Gastrocnemius medialis (tissue), 4 donors: ENCODE data around the gene ZNF526. TPM values are rescaled to one million over a fixed set of nuclear protein-coding genes. Genes with fewer than 3 reads are reported as not detected.

Source experiments
- ATAC-seq, 2 donors: fragments of 150-250 bp; one replicate each; pipeline ENCODE4 v1.9.1; 2016
- DNase-seq, 2 donors: peaks; one replicate each; pipeline ENCODE4 v3.0.0-alpha.2; 2019
- H3K27ac ChIP-seq, 4 donors: fragments of 200-600 bp; sonication (generic); 1 replicate in 1 of 4; 2 replicates in 3 of 4; pipeline ENCODE4 v1.5.1; 2016 to 2018; ENCODE audit warnings: mild to moderate bottlenecking in 2 of 4, moderate library complexity in 1 of 4
- H3K27me3 ChIP-seq, 3 donors: fragments of 200-600 bp; sonication (generic) in 2 of 3; 1 replicate in 1 of 3; 2 replicates in 2 of 3; pipeline versions ENCODE4 v1.5.1 to v1.6.0; 2016 to 2019; ENCODE audit warnings: mild to moderate bottlenecking in 1 of 3, moderate library complexity in 1 of 3
- H3K36me3 ChIP-seq, 2 donors: fragments of 200-600 bp; sonication (generic) in 1 of 2; one replicate each; pipeline ENCODE4 v1.5.1; 2017 to 2018
- H3K4me1 ChIP-seq, 2 donors: fragments of 200-600 bp; sonication (generic) in 1 of 2; one replicate each; pipeline ENCODE4 v1.5.1; 2016 to 2017; ENCODE audit warnings: mild to moderate bottlenecking in 2 of 2
- H3K4me3 ChIP-seq, 4 donors: fragments of 200-600 bp; sonication (generic) in 3 of 4; 1 replicate in 1 of 4; 2 replicates in 3 of 4; pipeline ENCODE4 v1.5.1; 2016 to 2019; ENCODE audit warnings: mild to moderate bottlenecking in 2 of 4
- H3K9me3 ChIP-seq, 3 donors: fragments of 200-600 bp; sonication (generic) in 2 of 3; 1 replicate in 1 of 3; 2 replicates in 2 of 3; pipeline ENCODE4 v1.5.1; 2016 to 2019
- POLR2A ChIP-seq, 2 donors: fragments of 450-650 bp; IDR thresholded peaks; one replicate each; pipeline ENCODE4 v1.6.1; 2017; ENCODE audit warnings: antibody characterized with exemption in 2 of 2, mild to moderate bottlenecking in 2 of 2, moderate library complexity in 2 of 2
- in situ Hi-C, 4 donors: fragments of 200-750 bp; cut with MboI; loops; one replicate each; pipeline versions ENCODE4 v1.15.0 to v1.8.0; 2017; ENCODE audit warnings: low sequenced_read_pairs in 4 of 4
- intact Hi-C: fragments of 100-400 bp; cut with DNase I; formaldehyde crosslinking; loops from one replicate; pipeline ENCODE4 v1.15.1; 2023; ENCODE audit warnings: low total_unique reads
- total RNA-seq, 4 donors: library from RNA; depleted of rRNA; stranded (reverse); fragments of >200 nt; gene quantifications; one replicate each; pipeline versions ENCODE4 v1.1.0 to v1.2.3, GENCODE V29; 2016
- TF ChIP-seq, protein P1 (sequence below), 5 experiments: fragments of 450-650 bp in 3 of 5; fragments of 200-600 bp in 2 of 5; sonication (generic) in 2 of 5; IDR thresholded peaks in 4 of 5; conservative IDR thresholded peaks in 1 of 5; 1 replicate in 4 of 5; 2 replicates in 1 of 5; pipeline ENCODE4 v1.5.1; 2016 to 2019; ENCODE audit warnings: antibody characterized with exemption in 5 of 5, mild to moderate bottlenecking in 3 of 5, moderate library complexity in 3 of 5

Gene ZNF526
- total RNA-seq, 4 donors from 2014 or later, result 3.3 to 5.8 (median 4.9) TPM

DNA sequence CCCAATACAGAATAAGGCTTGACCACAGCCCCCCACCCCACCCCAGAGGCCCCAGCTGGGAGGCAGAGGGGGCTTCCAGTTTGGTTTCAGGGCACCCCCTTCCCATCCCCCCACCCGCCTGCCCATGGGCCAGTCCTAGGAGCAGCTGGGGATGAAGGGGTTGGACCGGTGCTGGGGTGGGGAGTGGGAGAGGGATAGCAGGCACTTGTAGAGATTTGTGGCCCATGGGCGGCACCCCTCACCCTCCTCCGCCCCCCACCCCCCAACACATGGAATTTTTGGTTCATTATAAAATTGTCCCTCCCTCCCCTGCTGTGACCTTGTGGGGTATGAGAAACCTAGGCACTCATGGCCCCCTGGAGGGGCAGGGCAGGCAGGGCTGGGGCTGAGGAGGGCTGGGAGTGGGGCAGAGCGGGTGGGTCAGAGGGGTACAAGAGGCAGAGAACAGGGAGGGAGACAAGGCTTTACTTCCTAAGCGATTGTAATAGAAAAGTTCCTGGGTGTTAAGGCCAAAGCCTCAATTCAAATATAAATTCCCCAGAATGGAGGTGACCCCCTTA lies 27.6 kb downstream of the ZNF526 start:
- Histone ChIP-seq H3K36me3 (no peaks in the 10 kb centered on the region), H3K4me3 (no peak overlapping the region), H3K9me3 (no peaks in the 10 kb centered on the region), H3K4me1 (peaks cover 45 to 46% of the 10 kb centered on the region in 2 donors), H3K27me3 (peaks cover 0 to 5% (median 2%) of the 10 kb centered on the region in 3 donors), H3K27ac (no peak overlapping the region)
- in situ Hi-C loops, result loop anchor here in 1 of 4 donors (10.0 kb wide), 1 partner anchor 77 kb away; the partner anchor contains the start of gene MEGF8
- DNase-seq (no peak), ATAC-seq (no peak)
- no peak for TF ChIP-seq POLR2A (IDR thresholded peaks at IDR 0.05)
- TF ChIP-seq, protein P1, sequence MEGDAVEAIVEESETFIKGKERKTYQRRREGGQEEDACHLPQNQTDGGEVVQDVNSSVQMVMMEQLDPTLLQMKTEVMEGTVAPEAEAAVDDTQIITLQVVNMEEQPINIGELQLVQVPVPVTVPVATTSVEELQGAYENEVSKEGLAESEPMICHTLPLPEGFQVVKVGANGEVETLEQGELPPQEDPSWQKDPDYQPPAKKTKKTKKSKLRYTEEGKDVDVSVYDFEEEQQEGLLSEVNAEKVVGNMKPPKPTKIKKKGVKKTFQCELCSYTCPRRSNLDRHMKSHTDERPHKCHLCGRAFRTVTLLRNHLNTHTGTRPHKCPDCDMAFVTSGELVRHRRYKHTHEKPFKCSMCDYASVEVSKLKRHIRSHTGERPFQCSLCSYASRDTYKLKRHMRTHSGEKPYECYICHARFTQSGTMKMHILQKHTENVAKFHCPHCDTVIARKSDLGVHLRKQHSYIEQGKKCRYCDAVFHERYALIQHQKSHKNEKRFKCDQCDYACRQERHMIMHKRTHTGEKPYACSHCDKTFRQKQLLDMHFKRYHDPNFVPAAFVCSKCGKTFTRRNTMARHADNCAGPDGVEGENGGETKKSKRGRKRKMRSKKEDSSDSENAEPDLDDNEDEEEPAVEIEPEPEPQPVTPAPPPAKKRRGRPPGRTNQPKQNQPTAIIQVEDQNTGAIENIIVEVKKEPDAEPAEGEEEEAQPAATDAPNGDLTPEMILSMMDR (IDR thresholded peaks at IDR 0.05 in 4 of 5, conservative IDR thresholded peaks at IDR 0.05 in 1 of 5), result no peak
- intact Hi-C loops, result loop anchor here (10.0 kb wide), 2 partner anchors 147 to 293 kb away; partner anchors contain the start of genes CNFN and RABAC1

DNA sequence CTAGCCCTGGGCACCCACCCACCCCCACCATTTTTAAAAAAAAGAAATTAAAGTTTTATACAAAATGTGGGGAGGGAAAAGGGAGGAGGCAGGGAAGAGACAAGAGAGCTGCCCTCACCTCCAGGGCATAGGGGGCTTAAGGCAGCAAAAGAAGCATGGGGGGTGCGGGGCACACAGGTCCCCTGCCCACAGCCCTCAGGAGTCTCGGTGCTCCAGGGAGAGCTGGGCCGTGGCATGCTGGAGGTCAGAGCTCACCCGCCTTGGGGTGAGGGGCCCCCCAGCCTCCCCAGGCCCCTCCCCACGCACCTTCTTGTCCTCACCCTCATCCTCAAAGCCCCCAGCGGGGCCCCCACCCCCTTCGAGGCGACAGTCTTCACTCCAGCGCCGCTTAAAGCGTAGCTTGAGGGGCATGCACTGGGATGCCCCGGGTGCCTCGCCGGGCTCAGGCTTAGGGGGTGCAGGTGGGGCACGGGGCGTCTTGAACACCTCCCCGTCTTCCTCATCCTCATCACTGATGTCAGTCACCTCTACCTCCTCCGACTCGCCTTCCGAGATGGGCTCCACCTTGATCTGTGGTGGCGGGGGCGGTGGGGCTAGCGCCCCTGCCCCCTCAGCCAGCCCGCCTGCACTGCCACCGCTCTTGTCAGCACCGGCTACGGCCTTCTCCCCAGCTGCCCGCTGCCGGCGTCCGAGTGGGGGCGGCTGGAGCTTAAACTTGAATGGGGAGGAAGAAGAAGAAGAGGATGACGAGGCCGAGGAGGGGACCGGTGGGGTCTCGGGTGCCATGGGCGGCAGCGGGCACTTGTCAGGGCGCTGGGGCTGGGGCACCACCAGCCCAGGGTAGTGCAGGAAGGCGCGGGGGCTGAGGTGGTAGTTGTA lies 28.4 kb downstream of the ZNF526 start:
- TF ChIP-seq, protein P1 (IDR thresholded peaks at IDR 0.05 in 4 of 5, conservative IDR thresholded peaks at IDR 0.05 in 1 of 5), result no peak
- no peak for TF ChIP-seq POLR2A (IDR thresholded peaks at IDR 0.05)
- intact Hi-C loops, result loop anchor here (10.0 kb wide), 2 partner anchors 146 to 294 kb away; partner anchors contain the start of genes CNFN and RABAC1
- H3K27ac ChIP-seq, result no peak overlapping the region
- no peak for DNase-seq
- H3K4me3 ChIP-seq, result no peak overlapping the region
- in situ Hi-C loops, result loop anchor here in 1 of 4 donors (10.0 kb wide), 1 partner anchor 76 kb away; the partner anchor contains the start of gene MEGF8
- ATAC-seq, result no peak
- H3K27me3 ChIP-seq, result peaks cover 0 to 12% (median 10%) of the 10 kb centered on the region in 3 donors
- H3K4me1 ChIP-seq, result peaks cover 47 to 50% of the 10 kb centered on the region in 2 donors
- H3K9me3 ChIP-seq, result no peaks in the 10 kb centered on the region
- no peaks in the 10 kb centered on the region for H3K36me3 ChIP-seq

DNA sequence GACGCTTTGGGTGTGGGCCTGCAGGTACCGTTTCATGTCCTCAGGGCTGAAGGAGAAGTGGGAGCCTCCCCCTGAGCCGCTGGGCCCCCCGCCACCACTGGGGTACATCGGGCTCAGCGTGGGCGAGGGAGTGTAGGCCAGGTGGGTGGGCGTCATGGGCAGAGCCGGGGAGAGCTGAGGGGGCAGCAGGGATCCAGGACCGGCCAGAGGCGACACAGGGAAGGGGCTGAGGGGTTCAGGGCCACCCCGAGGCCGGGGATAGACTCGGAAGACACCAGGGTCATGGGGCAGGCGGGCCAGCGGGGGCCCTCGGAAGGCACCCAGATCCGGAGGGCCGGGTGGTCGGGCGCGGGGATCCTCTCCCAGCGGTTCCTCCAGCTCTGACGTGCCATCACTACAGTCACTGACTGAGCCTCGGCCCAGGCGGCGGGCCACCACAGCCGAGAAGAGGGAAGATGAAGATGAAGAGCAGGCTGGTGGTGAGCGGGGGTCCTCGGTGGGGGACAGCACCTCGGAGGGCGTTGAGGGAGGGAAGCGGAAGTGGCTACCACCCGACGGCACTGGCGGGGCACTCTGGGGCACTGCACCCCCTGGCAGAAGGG lies 29.1 kb downstream of the ZNF526 start:
- Histone ChIP-seq H3K36me3 (no peaks in the 10 kb centered on the region), H3K27me3 (peaks cover 0 to 19% (median 15%) of the 10 kb centered on the region in 3 donors), H3K9me3 (no peaks in the 10 kb centered on the region), H3K4me3 (no peak overlapping the region), H3K27ac (peak overlapping the region in 2 of 4 donors; percentile 93 to 94), H3K4me1 (peaks cover 41 to 43% of the 10 kb centered on the region in 2 donors)
- DNase-seq (no peak), ATAC-seq (no peak)
- TF ChIP-seq, protein P1 (IDR thresholded peaks at IDR 0.05 in 4 of 5, conservative IDR thresholded peaks at IDR 0.05 in 1 of 5), result no peak
- no peak for TF ChIP-seq POLR2A (IDR thresholded peaks at IDR 0.05)
- intact Hi-C loops (loop anchor here (10.0 kb wide), 2 partner anchors 146 to 294 kb away; partner anchors contain the start of genes CNFN and RABAC1), in situ Hi-C loops (loop anchor here in 1 of 4 donors (10.0 kb wide), 1 partner anchor 76 kb away; the partner anchor contains the start of gene MEGF8)

DNA sequence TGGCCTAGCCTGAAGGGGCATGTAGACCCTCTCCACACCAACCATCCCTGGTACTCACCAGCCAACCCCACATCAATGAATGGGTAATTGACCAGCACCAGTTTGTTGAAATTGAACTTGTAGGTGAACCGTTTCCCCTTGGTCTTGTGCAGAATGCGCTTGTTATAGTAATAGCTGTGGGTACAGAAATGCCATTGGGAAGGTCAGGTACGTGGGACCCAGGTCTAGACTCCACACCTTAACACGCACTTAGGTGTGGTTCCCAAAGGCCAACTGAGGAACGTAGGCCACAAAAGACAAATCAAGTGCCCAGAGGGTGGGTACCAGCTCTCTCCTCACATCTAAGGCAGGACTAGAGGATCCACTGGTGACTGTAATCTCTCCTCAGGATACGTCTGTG lies 29.7 kb downstream of the ZNF526 start:
- Histone ChIP-seq H3K4me1 (peaks cover 41 to 43% of the 10 kb centered on the region in 2 donors), H3K27me3 (peaks cover 3 to 20% (median 19%) of the 10 kb centered on the region in 3 donors), H3K36me3 (no peaks in the 10 kb centered on the region), H3K9me3 (no peaks in the 10 kb centered on the region), H3K27ac (peak overlapping the region; percentile 91 to 94 (median 92)), H3K4me3 (no peak overlapping the region)
- in situ Hi-C loops, result loop anchor here in 1 of 4 donors (10.0 kb wide), 1 partner anchor 75 kb away; the partner anchor contains the start of gene MEGF8
- intact Hi-C loops, result loop anchor here (10.0 kb wide), 2 partner anchors 145 to 295 kb away; partner anchors contain the start of genes CNFN and RABAC1
- DNase-seq, result no peak
- TF ChIP-seq POLR2A (IDR thresholded peaks at IDR 0.05), result no peak
- no peak for ATAC-seq
